ENCODE results near the gene CYB5RL.

Gene CYB5RL

DNA sequence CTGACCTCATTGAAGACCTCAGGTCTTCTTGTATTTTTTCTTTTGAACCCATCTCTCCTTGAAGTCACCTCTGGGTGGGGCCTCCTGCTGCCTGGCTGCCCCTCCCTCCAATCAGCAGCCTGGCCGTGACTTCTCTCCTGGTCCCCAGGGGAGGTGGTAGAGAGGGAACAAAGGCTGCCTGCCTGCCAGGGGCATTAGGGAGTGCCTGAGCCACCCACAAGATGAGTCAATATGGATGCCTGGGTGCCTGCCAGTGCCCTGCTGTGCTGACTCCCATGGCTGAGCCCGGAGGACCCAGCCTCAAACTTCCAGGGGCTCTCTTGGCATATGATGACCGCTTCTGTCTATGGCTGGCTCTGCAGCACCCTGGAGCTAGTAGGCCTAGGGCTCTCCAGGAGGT is 41.8 kb downstream of the CYB5RL start:
- DNase-seq (ENCODE audit: low spot score), result no peak

DNA sequence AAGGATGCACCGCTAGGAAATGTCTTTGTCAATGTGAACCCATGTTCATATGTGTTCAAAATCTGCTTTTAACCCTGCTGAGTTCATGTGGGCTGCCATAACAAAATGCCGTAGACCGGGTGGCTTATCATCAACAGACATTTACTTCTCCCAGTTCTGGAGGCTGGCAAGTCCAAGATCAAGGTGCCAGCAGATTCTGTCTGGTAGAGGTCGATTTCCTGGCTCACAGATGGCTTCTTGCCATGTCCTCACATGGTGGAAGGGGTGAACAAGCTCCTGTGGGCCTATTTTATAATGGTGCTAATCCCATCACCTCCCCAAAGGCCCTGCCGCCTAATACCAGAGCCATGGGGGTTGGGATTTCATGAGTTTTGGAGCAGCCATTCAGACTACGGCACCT is 42.4 kb downstream of the CYB5RL start:
- no peak for DNase-seq (ENCODE audit: low spot score)

DNA sequence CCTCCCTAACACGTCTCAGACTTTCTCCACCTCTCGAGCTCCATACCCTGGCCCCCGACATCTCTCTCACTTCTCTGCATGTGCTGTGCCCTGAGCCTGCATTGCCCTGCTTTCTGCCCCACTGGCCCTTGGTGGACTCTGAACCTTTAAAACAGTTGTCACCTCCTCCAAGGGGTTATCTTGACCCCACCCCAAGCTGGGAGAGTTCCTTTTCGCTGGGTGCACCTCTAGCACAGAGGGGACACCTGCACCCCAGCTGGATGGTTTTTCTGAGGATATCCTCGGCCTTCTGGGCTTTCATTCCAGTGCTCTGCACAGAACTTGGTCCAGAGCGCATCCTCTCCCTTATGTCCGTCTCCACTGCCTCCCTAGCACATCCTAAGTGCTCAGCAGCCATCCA is 42.8 kb downstream of the CYB5RL start:
- no peak for DNase-seq (ENCODE audit: low spot score)

DNA sequence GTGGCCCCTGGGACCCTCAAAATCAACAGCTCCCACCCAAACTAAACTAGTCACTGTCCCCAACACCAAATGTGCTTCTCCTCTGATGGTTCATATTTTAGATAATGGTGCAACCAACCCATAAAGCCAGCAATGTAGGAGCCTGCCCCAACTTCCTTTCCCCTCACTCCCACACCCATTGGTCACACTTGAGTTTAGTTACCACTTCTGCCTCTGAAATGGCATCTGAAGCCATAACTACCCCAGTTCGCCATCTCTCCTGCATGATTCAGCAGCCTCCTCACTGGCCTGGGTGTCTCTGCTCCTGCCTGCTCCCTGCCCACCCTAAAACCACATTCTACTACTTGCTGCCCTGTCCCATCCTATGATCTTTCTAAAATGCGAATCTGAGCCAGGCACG is 43.6 kb downstream of the CYB5RL start:
- DNase-seq (ENCODE audit: low spot score), result no peak

DNA sequence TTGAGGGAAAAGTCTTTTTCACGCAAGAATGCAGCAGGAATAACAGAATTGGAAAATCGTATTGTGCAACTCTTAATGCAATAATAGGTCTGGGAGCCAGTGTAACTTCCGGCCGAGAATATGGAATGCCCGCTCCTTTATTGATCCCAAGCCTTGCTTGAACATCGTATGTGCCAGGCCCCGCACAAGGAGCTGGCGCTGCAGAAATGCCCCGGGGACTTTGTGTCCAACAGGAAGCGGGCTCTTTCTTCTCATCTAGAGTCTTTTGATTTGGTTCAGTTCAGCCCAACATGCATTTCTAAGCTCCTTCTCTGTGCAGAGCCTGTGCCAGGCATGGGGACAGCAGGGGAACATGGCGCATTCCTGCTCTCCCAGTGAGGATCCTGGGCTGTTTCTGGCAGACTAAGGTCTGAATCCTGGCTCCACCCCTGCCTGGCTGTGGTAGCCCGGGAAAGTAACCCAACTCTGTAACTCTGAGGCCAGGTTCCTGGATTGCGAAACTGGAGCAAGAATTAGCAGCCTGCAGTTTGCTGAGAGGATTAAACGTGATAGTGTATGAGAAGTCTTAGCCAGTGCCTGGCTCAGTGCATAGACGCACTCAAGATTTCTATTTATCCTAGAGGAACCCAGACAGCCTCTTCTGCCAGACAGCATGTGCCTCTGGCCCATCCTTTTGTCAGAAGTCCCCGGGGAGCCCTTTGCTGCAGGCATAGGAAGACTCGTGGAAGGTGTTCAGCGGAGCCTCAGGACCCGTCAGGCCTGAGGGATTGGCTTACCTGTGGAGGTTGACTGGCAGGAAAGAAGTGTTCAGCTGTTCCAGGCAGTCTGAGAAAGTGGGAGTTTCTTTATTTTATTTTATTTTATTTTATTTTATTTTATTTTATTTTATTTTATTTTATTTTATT is 46.0 kb downstream of the CYB5RL start:
- DNase-seq (ENCODE audit: low spot score), result no peak

DNA sequence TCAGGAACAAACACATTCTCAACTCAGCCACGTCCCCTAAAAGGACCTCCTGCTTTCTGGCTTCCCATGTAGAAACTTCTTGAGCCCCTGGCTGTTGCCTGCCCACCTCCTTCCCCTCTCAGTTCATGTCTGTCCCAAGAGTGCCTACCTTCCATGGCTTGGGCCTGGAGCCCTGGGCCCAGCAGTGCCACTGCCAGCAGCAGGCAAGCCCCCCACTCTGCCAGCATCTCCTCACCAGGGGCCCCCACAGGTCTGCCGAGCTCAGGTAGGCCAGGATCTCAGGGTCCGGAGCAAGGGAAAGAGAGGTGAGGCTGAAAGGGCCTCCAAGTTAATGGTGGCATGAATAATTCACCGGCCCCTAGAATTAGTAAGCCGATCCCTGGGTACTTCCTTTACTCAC is 47.1 kb downstream of the CYB5RL start, which contains the start of gene CDCP2:
Gene CDCP2, minus strand, starts transcription at position 305 of the 400 bp plus-strand sequence. Its CDS starts 78 bp downstream, at position 227.
- DNase-seq (ENCODE audit: low spot score), result no peak

DNA sequence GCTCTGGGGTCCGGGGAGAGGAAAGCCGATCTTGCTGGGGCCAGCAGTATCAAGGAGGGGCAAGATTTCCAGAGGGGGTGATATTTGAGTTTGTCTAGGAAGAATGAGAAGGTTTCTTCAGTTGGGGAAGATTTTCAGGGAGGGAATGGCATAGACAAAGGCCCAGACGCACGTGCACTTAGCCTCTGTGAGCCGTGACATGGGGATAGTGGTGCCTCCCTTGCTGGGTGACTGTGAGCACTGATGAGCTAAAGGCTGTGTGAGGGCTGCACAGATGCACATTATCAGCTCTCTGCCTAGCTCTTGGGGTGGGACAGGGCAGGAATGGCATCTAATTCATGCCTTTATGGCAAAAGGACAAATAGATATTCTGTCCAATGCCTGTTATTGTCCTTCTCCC is 48.8 kb downstream of the CYB5RL start:
- no peak for DNase-seq (ENCODE audit: low spot score)
